WTC11 (cell line): ENCODE data around the gene C19orf53.

Source experiments
- FOXP1 ChIP-seq: sonication (generic); formaldehyde crosslinking; IDR thresholded peaks from 2 replicates; pipeline ENCODE4 v1.8.0; 2022; ENCODE audit warnings: missing genetic modification reagents, mild to moderate bottlenecking, moderate library complexity, borderline replicate concordance
- KAT7 ChIP-seq: sonication (generic); formaldehyde crosslinking; IDR thresholded peaks from 2 replicates; pipeline ENCODE4 v1.8.1; 2023; ENCODE audit warnings: missing genetic modification reagents, mild to moderate bottlenecking, borderline replicate concordance
- NFYB ChIP-seq: sonication (generic); formaldehyde crosslinking; conservative IDR thresholded peaks from 2 replicates; pipeline ENCODE4 v1.8.0; 2022; ENCODE audit warnings: low read depth, missing genetic modification reagents
- NR1H2 ChIP-seq: sonication (generic); formaldehyde crosslinking; IDR thresholded peaks from 2 replicates; pipeline ENCODE4 v1.9.0; 2021; ENCODE audit warnings: mild to moderate bottlenecking, moderate library complexity, missing genetic modification reagents
- SMAD3 ChIP-seq: sonication (generic); formaldehyde crosslinking; IDR thresholded peaks from 2 replicates; pipeline ENCODE4 v1.8.0; 2022; ENCODE audit warnings: missing genetic modification reagents, mild to moderate bottlenecking, borderline replicate concordance
- TF ChIP-seq, protein P1 (sequence below): sonication (generic); formaldehyde crosslinking; IDR thresholded peaks from 2 replicates; pipeline ENCODE4 v1.8.1; 2023; ENCODE audit warnings: mild to moderate bottlenecking, missing genetic modification reagents, moderate library complexity
- TF ChIP-seq, protein P2 (sequence below): fragments of 200-600 bp; IDR thresholded peaks from 2 replicates; pipeline ENCODE4 v1.8.0; 2022; ENCODE audit warnings: antibody characterized with exemption
- TF ChIP-seq, protein P3 (sequence below): sonication (generic); formaldehyde crosslinking; IDR thresholded peaks from 2 replicates; pipeline ENCODE4 v1.8.1; 2022; ENCODE audit warnings: missing genetic modification reagents, borderline replicate concordance
- TF ChIP-seq, protein P4 (sequence below): sonication (generic); formaldehyde crosslinking; IDR thresholded peaks from 2 replicates; pipeline ENCODE4 v1.8.0; 2022; ENCODE audit warnings: mild to moderate bottlenecking, missing genetic modification reagents
- TF ChIP-seq, protein P5 (sequence below): sonication (generic); formaldehyde crosslinking; IDR thresholded peaks from 2 replicates; pipeline ENCODE4 v1.8.1; 2023; ENCODE audit warnings: mild to moderate bottlenecking, moderate library complexity, missing genetic modification reagents
- TF ChIP-seq, protein P6 (sequence below): sonication (generic); formaldehyde crosslinking; conservative IDR thresholded peaks from 2 replicates; pipeline ENCODE4 v1.8.1; 2023; ENCODE audit warnings: mild to moderate bottlenecking, low read depth, missing genetic modification reagents, moderate library complexity
- TF ChIP-seq, protein P7 (sequence below): sonication (generic); formaldehyde crosslinking; IDR thresholded peaks from 2 replicates; pipeline ENCODE4 v1.8.1; 2023; ENCODE audit warnings: mild to moderate bottlenecking, missing genetic modification reagents

DNA sequence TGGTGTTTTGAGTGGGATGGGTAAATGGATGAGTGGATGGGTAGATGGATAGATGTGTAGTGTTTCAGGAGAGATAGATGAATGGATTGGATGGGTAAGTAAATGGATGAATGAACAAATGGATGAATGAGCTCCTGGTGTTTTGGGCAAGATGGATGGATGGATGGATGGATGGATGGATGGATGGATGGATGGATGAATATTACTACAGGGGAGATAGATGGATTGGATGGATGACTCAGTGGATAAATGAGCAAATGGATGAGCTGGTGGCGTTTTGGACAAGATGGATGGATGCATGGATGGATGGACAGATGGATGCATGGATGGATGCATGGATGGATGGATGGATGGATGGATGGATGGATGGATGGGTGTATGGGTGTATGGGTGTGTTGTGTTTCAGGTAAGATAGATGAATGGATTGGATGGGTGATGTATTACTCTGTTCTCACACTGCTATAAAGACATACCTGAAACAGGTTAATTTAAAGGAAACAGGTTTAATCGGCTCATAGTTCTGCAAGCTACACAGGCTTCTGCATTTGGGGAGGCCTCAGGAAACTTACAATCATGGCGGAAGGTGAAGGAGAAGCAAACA is 33.3 kb downstream of the C19orf53 start:
- TF ChIP-seq, protein P1, sequence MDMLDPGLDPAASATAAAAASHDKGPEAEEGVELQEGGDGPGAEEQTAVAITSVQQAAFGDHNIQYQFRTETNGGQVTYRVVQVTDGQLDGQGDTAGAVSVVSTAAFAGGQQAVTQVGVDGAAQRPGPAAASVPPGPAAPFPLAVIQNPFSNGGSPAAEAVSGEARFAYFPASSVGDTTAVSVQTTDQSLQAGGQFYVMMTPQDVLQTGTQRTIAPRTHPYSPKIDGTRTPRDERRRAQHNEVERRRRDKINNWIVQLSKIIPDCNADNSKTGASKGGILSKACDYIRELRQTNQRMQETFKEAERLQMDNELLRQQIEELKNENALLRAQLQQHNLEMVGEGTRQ (CRISPR knock-in tag), result no peak
- TF ChIP-seq, protein P2, sequence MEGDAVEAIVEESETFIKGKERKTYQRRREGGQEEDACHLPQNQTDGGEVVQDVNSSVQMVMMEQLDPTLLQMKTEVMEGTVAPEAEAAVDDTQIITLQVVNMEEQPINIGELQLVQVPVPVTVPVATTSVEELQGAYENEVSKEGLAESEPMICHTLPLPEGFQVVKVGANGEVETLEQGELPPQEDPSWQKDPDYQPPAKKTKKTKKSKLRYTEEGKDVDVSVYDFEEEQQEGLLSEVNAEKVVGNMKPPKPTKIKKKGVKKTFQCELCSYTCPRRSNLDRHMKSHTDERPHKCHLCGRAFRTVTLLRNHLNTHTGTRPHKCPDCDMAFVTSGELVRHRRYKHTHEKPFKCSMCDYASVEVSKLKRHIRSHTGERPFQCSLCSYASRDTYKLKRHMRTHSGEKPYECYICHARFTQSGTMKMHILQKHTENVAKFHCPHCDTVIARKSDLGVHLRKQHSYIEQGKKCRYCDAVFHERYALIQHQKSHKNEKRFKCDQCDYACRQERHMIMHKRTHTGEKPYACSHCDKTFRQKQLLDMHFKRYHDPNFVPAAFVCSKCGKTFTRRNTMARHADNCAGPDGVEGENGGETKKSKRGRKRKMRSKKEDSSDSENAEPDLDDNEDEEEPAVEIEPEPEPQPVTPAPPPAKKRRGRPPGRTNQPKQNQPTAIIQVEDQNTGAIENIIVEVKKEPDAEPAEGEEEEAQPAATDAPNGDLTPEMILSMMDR, result no peak
- TF ChIP-seq SMAD3 (CRISPR knock-in tag), result no peak
- TF ChIP-seq, protein P3, sequence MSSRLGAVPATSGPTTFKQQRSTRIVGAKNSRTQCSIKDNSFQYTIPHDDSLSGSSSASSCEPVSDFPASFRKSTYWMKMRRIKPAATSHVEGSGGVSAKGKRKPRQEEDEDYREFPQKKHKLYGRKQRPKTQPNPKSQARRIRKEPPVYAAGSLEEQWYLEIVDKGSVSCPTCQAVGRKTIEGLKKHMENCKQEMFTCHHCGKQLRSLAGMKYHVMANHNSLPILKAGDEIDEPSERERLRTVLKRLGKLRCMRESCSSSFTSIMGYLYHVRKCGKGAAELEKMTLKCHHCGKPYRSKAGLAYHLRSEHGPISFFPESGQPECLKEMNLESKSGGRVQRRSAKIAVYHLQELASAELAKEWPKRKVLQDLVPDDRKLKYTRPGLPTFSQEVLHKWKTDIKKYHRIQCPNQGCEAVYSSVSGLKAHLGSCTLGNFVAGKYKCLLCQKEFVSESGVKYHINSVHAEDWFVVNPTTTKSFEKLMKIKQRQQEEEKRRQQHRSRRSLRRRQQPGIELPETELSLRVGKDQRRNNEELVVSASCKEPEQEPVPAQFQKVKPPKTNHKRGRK, result no peak
- no peak for TF ChIP-seq NR1H2 (CRISPR knock-in tag)
- no peak for TF ChIP-seq NFYB (CRISPR knock-in tag)
- no peak for TF ChIP-seq FOXP1
- TF ChIP-seq, protein P4, sequence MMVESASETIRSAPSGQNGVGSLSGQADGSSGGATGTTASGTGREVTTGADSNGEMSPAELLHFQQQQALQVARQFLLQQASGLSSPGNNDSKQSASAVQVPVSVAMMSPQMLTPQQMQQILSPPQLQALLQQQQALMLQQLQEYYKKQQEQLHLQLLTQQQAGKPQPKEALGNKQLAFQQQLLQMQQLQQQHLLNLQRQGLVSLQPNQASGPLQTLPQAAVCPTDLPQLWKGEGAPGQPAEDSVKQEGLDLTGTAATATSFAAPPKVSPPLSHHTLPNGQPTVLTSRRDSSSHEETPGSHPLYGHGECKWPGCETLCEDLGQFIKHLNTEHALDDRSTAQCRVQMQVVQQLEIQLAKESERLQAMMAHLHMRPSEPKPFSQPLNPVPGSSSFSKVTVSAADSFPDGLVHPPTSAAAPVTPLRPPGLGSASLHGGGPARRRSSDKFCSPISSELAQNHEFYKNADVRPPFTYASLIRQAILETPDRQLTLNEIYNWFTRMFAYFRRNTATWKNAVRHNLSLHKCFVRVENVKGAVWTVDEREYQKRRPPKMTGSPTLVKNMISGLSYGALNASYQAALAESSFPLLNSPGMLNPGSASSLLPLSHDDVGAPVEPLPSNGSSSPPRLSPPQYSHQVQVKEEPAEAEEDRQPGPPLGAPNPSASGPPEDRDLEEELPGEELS (CRISPR knock-in tag), result no peak
- no peak for TF ChIP-seq KAT7
- TF ChIP-seq, protein P5, sequence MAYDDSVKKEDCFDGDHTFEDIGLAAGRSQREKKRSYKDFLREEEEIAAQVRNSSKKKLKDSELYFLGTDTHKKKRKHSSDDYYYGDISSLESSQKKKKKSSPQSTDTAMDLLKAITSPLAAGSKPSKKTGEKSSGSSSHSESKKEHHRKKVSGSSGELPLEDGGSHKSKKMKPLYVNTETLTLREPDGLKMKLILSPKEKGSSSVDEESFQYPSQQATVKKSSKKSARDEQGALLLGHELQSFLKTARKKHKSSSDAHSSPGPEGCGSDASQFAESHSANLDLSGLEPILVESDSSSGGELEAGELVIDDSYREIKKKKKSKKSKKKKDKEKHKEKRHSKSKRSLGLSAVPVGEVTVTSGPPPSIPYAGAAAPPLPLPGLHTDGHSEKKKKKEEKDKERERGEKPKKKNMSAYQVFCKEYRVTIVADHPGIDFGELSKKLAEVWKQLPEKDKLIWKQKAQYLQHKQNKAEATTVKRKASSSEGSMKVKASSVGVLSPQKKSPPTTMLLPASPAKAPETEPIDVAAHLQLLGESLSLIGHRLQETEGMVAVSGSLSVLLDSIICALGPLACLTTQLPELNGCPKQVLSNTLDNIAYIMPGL (CRISPR knock-in tag), result no peak
- TF ChIP-seq, protein P6, sequence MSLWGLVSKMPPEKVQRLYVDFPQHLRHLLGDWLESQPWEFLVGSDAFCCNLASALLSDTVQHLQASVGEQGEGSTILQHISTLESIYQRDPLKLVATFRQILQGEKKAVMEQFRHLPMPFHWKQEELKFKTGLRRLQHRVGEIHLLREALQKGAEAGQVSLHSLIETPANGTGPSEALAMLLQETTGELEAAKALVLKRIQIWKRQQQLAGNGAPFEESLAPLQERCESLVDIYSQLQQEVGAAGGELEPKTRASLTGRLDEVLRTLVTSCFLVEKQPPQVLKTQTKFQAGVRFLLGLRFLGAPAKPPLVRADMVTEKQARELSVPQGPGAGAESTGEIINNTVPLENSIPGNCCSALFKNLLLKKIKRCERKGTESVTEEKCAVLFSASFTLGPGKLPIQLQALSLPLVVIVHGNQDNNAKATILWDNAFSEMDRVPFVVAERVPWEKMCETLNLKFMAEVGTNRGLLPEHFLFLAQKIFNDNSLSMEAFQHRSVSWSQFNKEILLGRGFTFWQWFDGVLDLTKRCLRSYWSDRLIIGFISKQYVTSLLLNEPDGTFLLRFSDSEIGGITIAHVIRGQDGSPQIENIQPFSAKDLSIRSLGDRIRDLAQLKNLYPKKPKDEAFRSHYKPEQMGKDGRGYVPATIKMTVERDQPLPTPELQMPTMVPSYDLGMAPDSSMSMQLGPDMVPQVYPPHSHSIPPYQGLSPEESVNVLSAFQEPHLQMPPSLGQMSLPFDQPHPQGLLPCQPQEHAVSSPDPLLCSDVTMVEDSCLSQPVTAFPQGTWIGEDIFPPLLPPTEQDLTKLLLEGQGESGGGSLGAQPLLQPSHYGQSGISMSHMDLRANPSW, result no peak
- TF ChIP-seq, protein P7, sequence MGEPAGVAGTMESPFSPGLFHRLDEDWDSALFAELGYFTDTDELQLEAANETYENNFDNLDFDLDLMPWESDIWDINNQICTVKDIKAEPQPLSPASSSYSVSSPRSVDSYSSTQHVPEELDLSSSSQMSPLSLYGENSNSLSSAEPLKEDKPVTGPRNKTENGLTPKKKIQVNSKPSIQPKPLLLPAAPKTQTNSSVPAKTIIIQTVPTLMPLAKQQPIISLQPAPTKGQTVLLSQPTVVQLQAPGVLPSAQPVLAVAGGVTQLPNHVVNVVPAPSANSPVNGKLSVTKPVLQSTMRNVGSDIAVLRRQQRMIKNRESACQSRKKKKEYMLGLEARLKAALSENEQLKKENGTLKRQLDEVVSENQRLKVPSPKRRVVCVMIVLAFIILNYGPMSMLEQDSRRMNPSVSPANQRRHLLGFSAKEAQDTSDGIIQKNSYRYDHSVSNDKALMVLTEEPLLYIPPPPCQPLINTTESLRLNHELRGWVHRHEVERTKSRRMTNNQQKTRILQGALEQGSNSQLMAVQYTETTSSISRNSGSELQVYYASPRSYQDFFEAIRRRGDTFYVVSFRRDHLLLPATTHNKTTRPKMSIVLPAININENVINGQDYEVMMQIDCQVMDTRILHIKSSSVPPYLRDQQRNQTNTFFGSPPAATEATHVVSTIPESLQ (CRISPR knock-in tag), result no peak
